Amniotic epithelial cell (primary cell): ENCODE data around the gene APOL1.
"Not testable (repeated sequence)": the region's sequence is repeated elsewhere in the genome, so short reads cannot be mapped to it uniquely, and the experiment has no call there.

ENCODE experiments used
- DNase-seq: peaks from one replicate; pipeline ENCODE4 v3.0.0-alpha.2; 2010; ENCODE audit warnings: low read depth

The APOL1 gene

GRCh38 chr22:36225333-36225922 lies 27.5 kb upstream of the APOL1 start:
- DNase-seq, result no peak

GRCh38 chr22:36226189-36226588 lies 26.7 kb upstream of the APOL1 start:
- DNase-seq, result no peak

- DNase-seq, result no peak
Observed at GRCh38 chr22:36227396-36227795, 25.5 kb upstream of the APOL1 start.

GRCh38 chr22:36227806-36228205 lies 25.1 kb upstream of the APOL1 start:
- DNase-seq, result no peak

- not testable (repeated sequence) for DNase-seq
Observed at GRCh38 chr22:36228369-36228768, 24.6 kb upstream of the APOL1 start.

- DNase-seq, result no peak
Observed at GRCh38 chr22:36228944-36229343, 24.0 kb upstream of the APOL1 start.

GRCh38 chr22:36229649-36230048 lies 23.3 kb upstream of the APOL1 start:
- DNase-seq, result not testable (repeated sequence)

GRCh38 chr22:36231051-36231450 lies 21.9 kb upstream of the APOL1 start:
- not testable (repeated sequence) for DNase-seq

- no peak for DNase-seq
Observed at GRCh38 chr22:36232715-36233401, 20.1 kb upstream of the APOL1 start.

GRCh38 chr22:36233796-36234195 lies 19.1 kb upstream of the APOL1 start:
- DNase-seq, result no peak

GRCh38 chr22:36234213-36234612 lies 18.7 kb upstream of the APOL1 start:
- peak; percentile 18 for DNase-seq

- DNase-seq, result peak; percentile 25
Observed at GRCh38 chr22:36234919-36235318, 18.0 kb upstream of the APOL1 start.

GRCh38 chr22:36235585-36235984 lies 17.3 kb upstream of the APOL1 start:
- no peak for DNase-seq

- no peak for DNase-seq
Observed at GRCh38 chr22:36236388-36237319, 16.3 kb upstream of the APOL1 start.

- DNase-seq, result peak; percentile 60
Observed at GRCh38 chr22:36237462-36238372, 15.2 kb upstream of the APOL1 start.

- no peak for DNase-seq
Observed at GRCh38 chr22:36238373-36239149, 14.4 kb upstream of the APOL1 start.

- peak; percentile 36 for DNase-seq
Observed at GRCh38 chr22:36239150-36239400, 13.9 kb upstream of the APOL1 start.

GRCh38 chr22:36239401-36240171 lies 13.3 kb upstream of the APOL1 start, which contains the start of gene APOL2:
APOL2 (minus strand) TSS chr22:36239527; CDS start chr22:36233162, 6,365 bp downstream.
- DNase-seq, result peak; percentile 96

GRCh38 chr22:36243986-36244385 lies 8.9 kb upstream of the APOL1 start:
- no peak for DNase-seq
